Keratinocyte (primary cell): Measurements from ENCODE around the gene ERV3-1. TPM values are rescaled to one million over a fixed set of nuclear protein-coding genes. Genes with fewer than 3 reads are reported as not detected.
A peak's percentile ranks its signal among the peaks of the same experiment; 100 is the strongest.
"Not testable (repeated sequence)": the region's sequence is repeated elsewhere in the genome, so short reads cannot be mapped to it uniquely, and the experiment has no call there.

Experiments
- DNase-seq: peaks from one replicate; pipeline ENCODE4 v3.0.0-alpha.2; 2011; ENCODE audit warnings: low read depth, missing footprints, low spot score
- FAIRE-seq: peaks from 2 replicates; lab custom pipeline; 2011; peaks lifted over from hg19 to GRCh38; lab: Jason Lieb, UNC
- H2AFZ ChIP-seq: 2 replicates; pipeline ENCODE4 v1.6.0; 2012; ENCODE audit warnings: low read length, control low read depth, inconsistent platforms; ENCODE audit not compliant: control insufficient read depth
- H3K27ac ChIP-seq: 2 replicates; pipeline ENCODE4 v1.5.1; 2011; ENCODE audit warnings: low read length; ENCODE audit not compliant: control insufficient read depth, insufficient read depth
- H3K27me3 ChIP-seq: 3 replicates; pipeline ENCODE4 v1.6.0; 2011; ENCODE audit warnings: low read length; ENCODE audit not compliant: control insufficient read depth, insufficient read depth; ENCODE audit errors: extremely low read depth
- H3K36me3 ChIP-seq, 2 experiments: 2 replicates in 1 of 2; 3 replicates in 1 of 2; pipeline ENCODE4 v1.5.1; 2011; ENCODE audit warnings: low read length in 2 of 2, mild to moderate bottlenecking in 1 of 2; ENCODE audit not compliant: control insufficient read depth in 2 of 2, insufficient read depth in 2 of 2; ENCODE audit errors: extremely low read depth in 1 of 2
- H3K4me1 ChIP-seq: 3 replicates; pipeline ENCODE4 v1.5.1; 2011; ENCODE audit warnings: low read length; ENCODE audit not compliant: control insufficient read depth, insufficient read depth; ENCODE audit errors: extremely low read depth
- H3K4me2 ChIP-seq: 3 replicates; pipeline ENCODE4 v1.6.0; 2011; ENCODE audit warnings: low read depth, low read length; ENCODE audit not compliant: control insufficient read depth, insufficient read depth; ENCODE audit errors: extremely low read depth
- H3K4me3 ChIP-seq, 3 experiments: fragments of 200-600 bp in 1 of 3; sonication (generic) in 1 of 3; 2 replicates in 2 of 3; 3 replicates in 1 of 3; pipeline ENCODE4 v1.5.1; 2011 to 2016; ENCODE audit warnings: low read length in 3 of 3, mild to moderate bottlenecking in 3 of 3, control low read depth in 2 of 3, inconsistent platforms in 1 of 3, low read depth in 1 of 3, mixed read lengths in 1 of 3, mixed run types in 1 of 3, moderate library complexity in 1 of 3; ENCODE audit not compliant: control insufficient read depth in 2 of 3, insufficient read depth in 2 of 3; ENCODE audit errors: extremely low read depth in 1 of 3
- H3K79me2 ChIP-seq: 2 replicates; pipeline ENCODE4 v1.6.0; 2012; ENCODE audit warnings: low read length; ENCODE audit not compliant: control insufficient read depth, insufficient read depth
- H3K9ac ChIP-seq: 3 replicates; pipeline ENCODE4 v1.6.0; 2011; ENCODE audit warnings: low read length; ENCODE audit not compliant: control insufficient read depth, insufficient read depth; ENCODE audit errors: extremely low read depth
- H3K9me1 ChIP-seq: 3 replicates; pipeline ENCODE4 v1.6.0; 2011; ENCODE audit warnings: low read length; ENCODE audit not compliant: control insufficient read depth, insufficient read depth; ENCODE audit errors: extremely low read depth
- H3K9me3 ChIP-seq: 2 replicates; pipeline ENCODE4 v1.5.1; 2012; ENCODE audit warnings: low read depth, low read length; ENCODE audit not compliant: control insufficient read depth
- H4K20me1 ChIP-seq: 3 replicates; pipeline ENCODE4 v1.6.0; 2011; ENCODE audit warnings: low read length; ENCODE audit not compliant: control insufficient read depth, insufficient read depth; ENCODE audit errors: extremely low read depth
- EZH2 ChIP-seq: IDR thresholded peaks from one replicate; pipeline ENCODE4 v1.6.1; 2012; ENCODE audit warnings: inconsistent platforms, mild to moderate bottlenecking, low read length, moderate library complexity
- dilution Hi-C: fragments of 300-500 bp; cut with MboI; formaldehyde crosslinking; loops from one replicate; pipeline ENCODE4 v1.7.0; 2020; ENCODE audit warnings: low sequenced_read_pairs; ENCODE audit not compliant: extremely low pct_ligation_motif_present
- polyA plus RNA-seq, 5 experiments: library from polyadenylated mRNA; depleted of rRNA in 3 of 5; stranded (reverse) in 3 of 5; stranded (forward) in 1 of 5; unstranded in 1 of 5; fragments of >200 nt; gene quantifications; 1 replicate in 1 of 5; 2 replicates in 3 of 5; 3 replicates in 1 of 5; pipeline versions ENCODE4 v1.2.1 to v1.2.3, GENCODE V29; 2011 to 2012; ENCODE audit warnings: missing spikeins in 2 of 5, low read depth in 1 of 5, low replicate concordance in 1 of 5
- TF ChIP-seq, protein P1 (sequence below), 3 experiments: IDR thresholded peaks in 1 of 3; conservative IDR thresholded peaks in 1 of 3; optimal IDR thresholded peaks in 1 of 3; 2 replicates in 2 of 3; 3 replicates in 1 of 3; pipeline versions ENCODE3 to v1.5.1; 2011; ENCODE audit warnings: low read length in 3 of 3, mild to moderate bottlenecking in 3 of 3, moderate library complexity in 2 of 3, control low read depth in 1 of 3, inconsistent platforms in 1 of 3; ENCODE audit not compliant: insufficient read depth in 2 of 3; ENCODE audit errors: extremely low read depth in 1 of 3

Gene ERV3-1
- polyA plus RNA-seq, 1 donor (not counting 4 experiments of a cell fraction or from before 2014, with no cell fraction given), result 3.1 TPM

GRCh38 chr7:65037740-65038688, 31.5 kb upstream of the ERV3-1 start:
- Histone ChIP-seq H3K4me3 (peak overlapping the region; percentile 38 to 71 (median 60)), H3K79me2 (peaks cover 13% of the 10 kb centered on the region), H3K27ac (peak overlapping the region; percentile 40), H3K4me2 (no peak overlapping the region), H3K9me1 (no peaks in the 10 kb centered on the region), H3K36me3 (no peaks in the 10 kb centered on the region), H3K9ac (peak overlapping the region; percentile 72), H3K4me1 (peaks cover 4% of the 10 kb centered on the region), H4K20me1 (no peaks in the 10 kb centered on the region), H3K9me3 (no peaks in the 10 kb centered on the region), H2AFZ (peak overlapping the region; percentile 80), H3K27me3 (no peaks in the 10 kb centered on the region)
- no peak for TF ChIP-seq EZH2
- TF ChIP-seq, protein P1, sequence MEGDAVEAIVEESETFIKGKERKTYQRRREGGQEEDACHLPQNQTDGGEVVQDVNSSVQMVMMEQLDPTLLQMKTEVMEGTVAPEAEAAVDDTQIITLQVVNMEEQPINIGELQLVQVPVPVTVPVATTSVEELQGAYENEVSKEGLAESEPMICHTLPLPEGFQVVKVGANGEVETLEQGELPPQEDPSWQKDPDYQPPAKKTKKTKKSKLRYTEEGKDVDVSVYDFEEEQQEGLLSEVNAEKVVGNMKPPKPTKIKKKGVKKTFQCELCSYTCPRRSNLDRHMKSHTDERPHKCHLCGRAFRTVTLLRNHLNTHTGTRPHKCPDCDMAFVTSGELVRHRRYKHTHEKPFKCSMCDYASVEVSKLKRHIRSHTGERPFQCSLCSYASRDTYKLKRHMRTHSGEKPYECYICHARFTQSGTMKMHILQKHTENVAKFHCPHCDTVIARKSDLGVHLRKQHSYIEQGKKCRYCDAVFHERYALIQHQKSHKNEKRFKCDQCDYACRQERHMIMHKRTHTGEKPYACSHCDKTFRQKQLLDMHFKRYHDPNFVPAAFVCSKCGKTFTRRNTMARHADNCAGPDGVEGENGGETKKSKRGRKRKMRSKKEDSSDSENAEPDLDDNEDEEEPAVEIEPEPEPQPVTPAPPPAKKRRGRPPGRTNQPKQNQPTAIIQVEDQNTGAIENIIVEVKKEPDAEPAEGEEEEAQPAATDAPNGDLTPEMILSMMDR (optimal IDR thresholded peaks at IDR 0.05 in 1 of 3, IDR thresholded peaks at IDR 0.05 in 1 of 3, conservative IDR thresholded peaks at IDR 0.05 in 1 of 3; ENCODE audit: extremely low read depth in 1 of 3, insufficient read depth in 2 of 3, low read length in 3 of 3), result no peak
- dilution Hi-C loops, result no loop called here
- DNase-seq (peak; percentile 21), FAIRE-seq (no peak)

GRCh38 chr7:65036526-65036925, 30.0 kb upstream of the ERV3-1 start:
- FAIRE-seq, H3K9me1 ChIP-seq, H3K4me1 ChIP-seq, H3K4me3 ChIP-seq, H3K36me3 ChIP-seq, dilution Hi-C loops, H4K20me1 ChIP-seq, DNase-seq, H3K27ac ChIP-seq, H3K9ac ChIP-seq, H2AFZ ChIP-seq, H3K4me2 ChIP-seq, H3K9me3 ChIP-seq, H3K27me3 ChIP-seq: not testable (repeated sequence)
- peaks cover 13% of the 10 kb centered on the region for H3K79me2 ChIP-seq

GRCh38 chr7:65035469-65035868, 29.0 kb upstream of the ERV3-1 start:
- FAIRE-seq, dilution Hi-C loops, H3K9me3 ChIP-seq, H3K4me2 ChIP-seq, H3K36me3 ChIP-seq, H3K9me1 ChIP-seq, H3K4me1 ChIP-seq, H3K9ac ChIP-seq, DNase-seq, H3K4me3 ChIP-seq, H3K27ac ChIP-seq, H2AFZ ChIP-seq, H4K20me1 ChIP-seq, H3K27me3 ChIP-seq: not testable (repeated sequence)
- H3K79me2 ChIP-seq, result peaks cover 13% of the 10 kb centered on the region

DNA sequence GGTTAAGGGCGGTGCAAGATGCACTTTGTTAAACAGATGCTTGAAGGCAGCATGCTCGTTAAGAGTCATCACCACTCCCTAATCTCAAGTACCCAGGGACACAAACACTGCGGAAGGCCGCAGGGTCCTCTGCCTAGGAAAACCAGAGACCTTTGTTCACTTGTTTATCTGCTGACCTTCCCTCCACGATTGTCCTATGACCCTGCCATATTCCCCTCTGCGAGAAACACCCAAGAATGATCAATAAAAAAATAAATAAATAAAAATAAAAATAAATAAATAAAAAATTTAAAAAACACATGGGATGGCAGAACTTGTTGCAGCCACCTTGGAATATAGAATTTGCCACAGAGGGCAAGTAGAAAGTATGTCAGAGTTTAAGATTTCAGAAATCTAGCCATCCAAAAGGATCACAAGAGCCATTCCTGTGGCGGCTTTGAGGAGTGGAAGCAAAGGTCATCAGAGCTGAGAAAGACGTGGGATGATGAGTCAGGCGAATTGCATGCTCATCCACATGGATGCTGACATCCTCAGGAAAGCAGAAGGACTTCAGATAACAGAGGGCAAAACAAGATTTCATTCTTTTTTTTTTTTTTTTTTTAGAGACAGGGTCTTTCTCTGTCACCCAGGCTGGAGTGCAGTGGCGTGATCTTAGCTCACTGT, 27.8 kb upstream of the ERV3-1 start:
- H3K4me2 ChIP-seq, dilution Hi-C loops, H3K36me3 ChIP-seq, H3K4me3 ChIP-seq, FAIRE-seq, H3K9me1 ChIP-seq, H2AFZ ChIP-seq, H3K79me2 ChIP-seq, H3K9me3 ChIP-seq, H3K9ac ChIP-seq, H3K27me3 ChIP-seq, DNase-seq, H3K4me1 ChIP-seq, H3K27ac ChIP-seq, H4K20me1 ChIP-seq: not testable (repeated sequence)
